Activated CD8-positive, alpha-beta memory T cell treated with anti-CD3 and anti-CD28 coated beads for 1 hour (primary cell): Measurements from ENCODE around the gene HEATR5A.

Experiments used
- DNase-seq, 2 donors: peaks; one replicate each; pipeline ENCODE4 v3.0.0-alpha.2; 2020; ENCODE audit warnings: low read depth in 1 of 2; ENCODE audit errors: extremely low read depth in 1 of 2

HEATR5A gene

GRCh38 chr14:31428011-31428410, 7.7 kb upstream of the HEATR5A start:
- no peak for DNase-seq

GRCh38 chr14:31426663-31427062, 6.3 kb upstream of the HEATR5A start:
- DNase-seq = no peak

GRCh38 chr14:31425905-31426304, 5.6 kb upstream of the HEATR5A start:
- no peak for DNase-seq

GRCh38 chr14:31421200-31421599, 850 bp upstream of the HEATR5A start:
- DNase-seq = no peak

GRCh38 chr14:31419967-31420318, 407 bp downstream of the HEATR5A start:
- DNase-seq = peak in 1 of 2 donors; percentile 4

- no peak for DNase-seq
Measured at GRCh38 chr14:31419179-31419966, 977 bp downstream of the HEATR5A start.

GRCh38 chr14:31418440-31418839, 1.9 kb downstream of the HEATR5A start:
- no peak for DNase-seq

GRCh38 chr14:31414190-31414833, 6.0 kb downstream of the HEATR5A start:
- no peak for DNase-seq

- no peak for DNase-seq
Measured at GRCh38 chr14:31411218-31411727, 9.1 kb downstream of the HEATR5A start.

GRCh38 chr14:31410048-31410650, 10.2 kb downstream of the HEATR5A start:
- DNase-seq = no peak

GRCh38 chr14:31408421-31408820, 11.9 kb downstream of the HEATR5A start:
- no peak for DNase-seq

GRCh38 chr14:31405599-31406232, 14.6 kb downstream of the HEATR5A start:
- no peak for DNase-seq

- no peak for DNase-seq
Measured at GRCh38 chr14:31405106-31405505, 15.2 kb downstream of the HEATR5A start.

- DNase-seq = no peak
Measured at GRCh38 chr14:31403707-31404106, 16.6 kb downstream of the HEATR5A start.

- DNase-seq = no peak
Measured at GRCh38 chr14:31402764-31403439, 17.4 kb downstream of the HEATR5A start.

GRCh38 chr14:31401369-31401932, 18.9 kb downstream of the HEATR5A start:
- no peak for DNase-seq

- no peak for DNase-seq
Measured at GRCh38 chr14:31400031-31400638, 20.2 kb downstream of the HEATR5A start.

- DNase-seq = no peak
Measured at GRCh38 chr14:31395572-31396205, 24.7 kb downstream of the HEATR5A start.

- no peak for DNase-seq
Measured at GRCh38 chr14:31395119-31395518, 25.2 kb downstream of the HEATR5A start.
